Panc1 (cell line): ENCODE measurements around the gene ITGA2.

Source experiments
- CTCF ChIP-seq: fragments of 450-650 bp; IDR thresholded peaks from 2 replicates; pipeline ENCODE4 v1.5.1; 2017; ENCODE audit warnings: mild to moderate bottlenecking
- POLR2AphosphoS5 ChIP-seq: IDR thresholded peaks from 2 replicates; pipeline ENCODE4 v1.6.1; 2012; ENCODE audit warnings: mild to moderate bottlenecking, low read depth, low read length, moderate library complexity
- REST ChIP-seq, 2 experiments: IDR thresholded peaks; 2 replicates each; pipeline ENCODE4 v1.6.1; 2011 to 2012; ENCODE audit warnings: low read depth in 2 of 2, control low read depth in 1 of 2, low read length in 1 of 2, mild to moderate bottlenecking in 1 of 2, moderate library complexity in 1 of 2; ENCODE audit not compliant: insufficient read depth in 1 of 2
- SIN3A ChIP-seq: IDR thresholded peaks from 2 replicates; pipeline ENCODE4 v1.6.1; 2012; ENCODE audit warnings: low read depth, mild to moderate bottlenecking, low read length, moderate library complexity, borderline replicate concordance; ENCODE audit not compliant: insufficient read depth
- TCF7L2 ChIP-seq: IDR thresholded peaks from 2 replicates; pipeline ENCODE4 v1.6.1; 2011; ENCODE audit warnings: mild to moderate bottlenecking, low read depth, low read length, inconsistent platforms

- TF ChIP-seq CTCF = peak; percentile 47
- TF ChIP-seq POLR2AphosphoS5 = no peak
- no peak for TF ChIP-seq REST (IDR thresholded peaks at IDR 0.05; ENCODE audit: insufficient read depth in 1 of 2, low read depth in 2 of 2, low read length in 1 of 2)
- TF ChIP-seq SIN3A = no peak
- no peak for TF ChIP-seq TCF7L2
These were observed 45.9 kb upstream of the ITGA2 start for GRCh38 chr5:52943285-52943684.
